ENCODE data around the gene PSME2.

- TF ChIP-seq CTCF (conservative IDR thresholded peaks at IDR 0.05; ENCODE audit: low read depth in 2 of 2) (no peak), POLR2AphosphoS5 (IDR thresholded peaks at IDR 0.05; ENCODE audit: low read depth) (no peak), ETS1 (IDR thresholded peaks at IDR 0.05) (no peak), EZH2phosphoT487 (IDR thresholded peaks at IDR 0.05; ENCODE audit: unreplicated experiment) (no peak), EZH2 (IDR thresholded peaks at IDR 0.05; ENCODE audit: low read depth, unreplicated experiment) (no peak), REST (IDR thresholded peaks at IDR 0.05; ENCODE audit: unreplicated experiment) (no peak), STAT1 (IDR thresholded peaks at IDR 0.05; ENCODE audit: unreplicated experiment) (no peak)
These were observed 30.8 kb downstream of the PSME2 start for GRCh38 chr14:24115422-24116127.
